Hepatocyte (in vitro differentiated cells): Measurements from ENCODE around the gene KRCC1.

Source experiments
- CTCF ChIP-seq: fragments of 200-600 bp; sonication (generic); IDR thresholded peaks from 2 replicates; pipeline ENCODE4 v1.5.1; 2016; ENCODE audit warnings: antibody characterized with exemption, mild to moderate bottlenecking; ENCODE audit not compliant: poor library complexity
- EZH2phosphoT487 ChIP-seq: fragments of 200-600 bp; sonication (generic); IDR thresholded peaks from one replicate; pipeline ENCODE4 v1.6.1; 2018; ENCODE audit warnings: antibody characterized with exemption, mild to moderate bottlenecking, low read depth, moderate library complexity; ENCODE audit not compliant: unreplicated experiment, severe bottlenecking

- TF ChIP-seq CTCF (no peak), EZH2phosphoT487 (no peak)
Measured at GRCh38 chr2:88038263-88039105, 17.1 kb downstream of the KRCC1 start.
